ENCODE results near the gene USP1.

The USP1 gene

DNA sequence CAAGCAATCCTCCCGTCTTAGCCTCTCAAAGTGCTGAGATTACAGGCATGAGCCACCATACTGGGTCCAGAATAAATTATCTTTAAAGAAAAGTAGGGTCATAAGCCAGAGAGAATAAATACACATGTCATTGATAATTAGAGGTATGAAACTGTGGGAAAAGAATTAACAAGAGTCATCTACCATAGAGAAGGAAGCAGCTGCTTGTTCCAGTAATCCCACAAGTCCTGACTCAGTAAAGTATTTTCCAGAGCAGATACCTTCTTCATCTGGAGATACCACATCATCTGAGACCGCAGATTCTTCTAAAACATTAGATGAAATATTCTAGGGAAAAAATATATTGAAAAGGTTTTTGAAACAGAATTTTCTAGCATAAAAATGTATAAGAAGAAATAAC lies 55.7 kb downstream of the USP1 start:
- no peaks in the 10 kb centered on the region for H3K9me3 Mint-ChIP-seq
- H3K4me3 Mint-ChIP-seq: no peak overlapping the region
- DNase-seq (no peak), ATAC-seq (replicated peaks) (no peak)
- H3K4me1 Mint-ChIP-seq: no peaks in the 10 kb centered on the region
- no peaks in the 10 kb centered on the region for H3K27me3 Mint-ChIP-seq
- H3K27ac Mint-ChIP-seq: no peak overlapping the region
- peaks cover 13 to 15% of the 10 kb centered on the region in 2 donors for H3K36me3 Mint-ChIP-seq

DNA sequence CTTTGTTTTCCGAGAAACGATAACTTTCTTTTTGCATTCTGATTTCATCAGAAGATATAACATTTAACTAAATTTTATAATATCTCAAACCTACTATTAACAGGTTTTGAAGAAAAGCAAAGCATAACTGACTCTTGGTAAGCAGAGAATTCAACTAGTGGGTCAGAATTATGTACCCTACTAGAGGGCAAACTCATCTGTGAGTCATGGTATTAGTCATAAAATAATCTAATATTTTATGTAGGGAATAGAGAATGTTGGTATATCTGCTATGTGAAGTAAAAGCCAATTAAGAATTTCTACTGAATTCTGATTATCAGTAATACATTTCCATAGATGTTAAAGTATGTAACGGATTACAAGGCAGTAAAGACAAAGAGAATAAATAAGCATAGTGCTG lies 56.8 kb downstream of the USP1 start:
- H3K4me1 Mint-ChIP-seq: no peaks in the 10 kb centered on the region
- no peak for DNase-seq
- ATAC-seq (replicated peaks): no peak
- no peak overlapping the region for H3K4me3 Mint-ChIP-seq
- no peaks in the 10 kb centered on the region for H3K9me3 Mint-ChIP-seq
- H3K27me3 Mint-ChIP-seq: no peaks in the 10 kb centered on the region
- no peak overlapping the region for H3K27ac Mint-ChIP-seq
- peaks cover 12 to 14% of the 10 kb centered on the region in 2 donors for H3K36me3 Mint-ChIP-seq

DNA sequence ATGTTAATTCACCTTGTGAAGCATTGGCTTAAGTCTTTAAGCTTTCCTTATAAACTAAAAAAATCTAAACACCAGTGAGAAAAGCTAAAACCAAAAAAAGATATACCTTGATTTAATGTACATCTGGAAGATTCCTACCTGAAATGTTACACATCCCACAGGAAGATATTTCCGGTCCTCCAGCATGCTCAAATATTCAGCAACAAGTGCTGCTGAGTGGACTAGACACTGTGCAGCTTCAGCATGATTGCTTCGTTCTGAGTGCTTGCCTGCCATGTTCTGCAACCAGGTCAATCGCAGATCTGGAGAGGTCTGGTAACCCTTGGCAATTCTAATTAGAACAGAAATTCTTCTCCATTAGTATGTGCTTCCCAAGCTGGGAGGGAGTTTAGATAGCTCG lies 57.3 kb downstream of the USP1 start:
- no peaks in the 10 kb centered on the region for H3K4me1 Mint-ChIP-seq
- no peaks in the 10 kb centered on the region for H3K27me3 Mint-ChIP-seq
- H3K4me3 Mint-ChIP-seq: no peak overlapping the region
- H3K36me3 Mint-ChIP-seq: peaks cover 12 to 13% of the 10 kb centered on the region in 2 donors
- H3K9me3 Mint-ChIP-seq: no peaks in the 10 kb centered on the region
- no peak overlapping the region for H3K27ac Mint-ChIP-seq
- ATAC-seq (replicated peaks) (no peak), DNase-seq (no peak)

DNA sequence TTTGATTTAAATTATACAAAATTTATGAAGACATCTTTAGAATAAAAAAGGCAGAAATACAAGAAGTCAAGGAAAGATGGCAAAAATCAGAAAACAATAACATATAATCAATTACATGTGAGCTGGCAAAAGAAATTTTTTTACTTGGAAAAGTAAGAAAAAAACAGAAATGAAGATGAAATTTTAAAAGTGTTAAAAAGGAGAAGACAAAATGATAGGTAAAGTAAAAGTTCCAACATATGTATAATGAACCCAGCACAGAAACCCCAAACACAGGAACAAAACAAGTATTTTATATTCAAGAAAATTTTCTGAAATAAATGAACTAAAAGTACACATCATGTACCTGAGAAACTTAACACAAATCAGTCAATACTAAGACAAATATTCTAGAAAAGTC lies 63.4 kb downstream of the USP1 start:
- H3K9me3 Mint-ChIP-seq: no peaks in the 10 kb centered on the region
- no peaks in the 10 kb centered on the region for H3K4me1 Mint-ChIP-seq
- H3K27ac Mint-ChIP-seq: no peak overlapping the region
- ATAC-seq (replicated peaks) (no peak), DNase-seq (no peak)
- no peak overlapping the region for H3K4me3 Mint-ChIP-seq
- no peaks in the 10 kb centered on the region for H3K27me3 Mint-ChIP-seq
- H3K36me3 Mint-ChIP-seq: peaks cover 7 to 10% of the 10 kb centered on the region in 2 donors
